ENCODE measurements around the gene MOB1B. TPM values are rescaled to one million over a fixed set of nuclear protein-coding genes. Genes with fewer than 3 reads are reported as not detected.

MOB1B gene
- total RNA-seq, 3 donors from 2014 or later, result 13.3 to 27.8 (median 15.1) TPM

- Histone ChIP-seq H3K9me3 (no peaks in the 10 kb centered on the region), H3K4me3 (no peak overlapping the region), H3K4me1 (no peaks in the 10 kb centered on the region), H3K27me3 (no peaks in the 10 kb centered on the region), H3K36me3 (no peaks in the 10 kb centered on the region), H3K27ac (no peak overlapping the region)
- no peak for TF ChIP-seq POLR2AphosphoS5 (IDR thresholded peaks at IDR 0.05)
- TF ChIP-seq CTCF (IDR thresholded peaks at IDR 0.05), result no peak
- TF ChIP-seq POLR2A (IDR thresholded peaks at IDR 0.05), result no peak
- intact Hi-C loops (cut with DNase I; ENCODE audit: low total_unique reads), result no loop called here
- no peak for DNase-seq (ENCODE audit: low spot score in 2 of 2)
Measured at GRCh38 chr4:70868778-70869177, 33.4 kb upstream of the MOB1B start.

DNA sequence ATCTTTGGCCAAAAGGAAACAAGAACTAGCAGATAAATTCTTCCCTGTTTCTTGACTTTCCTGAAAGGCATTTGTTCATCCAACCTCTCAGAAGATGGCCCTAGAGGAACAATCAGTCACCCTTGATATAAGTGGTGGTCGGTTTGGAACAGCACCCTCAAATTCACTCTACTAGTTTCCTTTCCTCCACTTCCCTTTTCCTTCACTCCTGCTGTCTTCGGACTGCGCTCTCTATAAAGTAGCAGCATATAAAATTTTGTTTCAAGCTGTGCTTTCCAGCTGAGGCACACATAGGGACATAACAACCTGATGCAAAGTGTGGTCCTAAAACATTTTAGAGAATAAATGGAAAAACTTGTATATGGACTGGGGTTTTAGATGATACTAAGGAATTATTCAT lies 29.0 kb upstream of the MOB1B start:
- Histone ChIP-seq H3K4me3 (no peak overlapping the region), H3K4me1 (no peaks in the 10 kb centered on the region), H3K27ac (no peak overlapping the region), H3K9me3 (no peaks in the 10 kb centered on the region), H3K27me3 (no peaks in the 10 kb centered on the region), H3K36me3 (no peaks in the 10 kb centered on the region)
- TF ChIP-seq POLR2AphosphoS5 (IDR thresholded peaks at IDR 0.05) (no peak), POLR2A (IDR thresholded peaks at IDR 0.05) (no peak), CTCF (IDR thresholded peaks at IDR 0.05) (no peak)
- intact Hi-C loops (cut with DNase I; ENCODE audit: low total_unique reads), result loop anchor here (5.0 kb wide), 1 partner anchor 739 kb away; no protein-coding TSS in a partner anchor
- DNase-seq (ENCODE audit: low spot score in 2 of 2), result no peak

DNA sequence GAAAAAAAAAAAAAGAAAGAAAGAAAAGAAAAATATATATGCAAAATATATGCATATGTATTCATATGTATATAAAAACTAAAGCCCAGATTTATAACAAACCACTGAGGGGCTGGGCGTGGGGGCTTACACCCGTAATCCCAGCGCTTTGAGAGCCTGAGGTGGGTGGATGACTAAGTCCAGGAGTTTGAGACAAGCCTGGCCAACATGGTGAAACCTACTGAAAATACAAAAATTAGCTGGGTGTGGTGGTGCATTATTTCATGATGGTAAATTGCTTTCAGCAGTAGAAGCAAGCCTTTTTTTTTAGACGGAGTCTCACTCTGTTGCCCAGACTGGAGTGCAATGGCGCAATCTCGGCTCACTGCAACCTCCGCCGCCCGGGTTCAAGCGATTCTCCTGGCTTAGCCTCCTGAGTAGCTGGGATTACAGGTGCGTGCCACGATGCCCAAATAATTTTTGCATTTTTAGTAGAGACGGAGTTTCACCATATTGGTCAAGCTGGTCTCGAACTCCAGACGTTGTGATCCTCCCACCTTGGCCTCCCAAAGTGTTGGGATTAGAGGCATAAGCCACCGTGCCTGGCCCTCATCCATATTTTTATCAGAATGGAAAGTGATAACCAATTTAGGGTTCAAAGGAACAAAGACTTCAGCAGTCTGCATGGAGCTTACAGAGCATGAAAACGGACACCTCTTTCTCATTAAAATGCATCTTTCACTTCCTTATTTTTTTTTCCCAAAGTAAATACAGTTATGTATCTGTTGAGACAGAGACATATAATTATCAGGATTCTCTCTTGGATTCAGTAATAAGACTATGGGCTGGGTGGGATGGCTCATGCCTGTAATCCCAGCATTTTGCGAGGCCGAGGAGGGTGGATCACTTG lies 27.7 kb upstream of the MOB1B start:
- intact Hi-C loops (cut with DNase I; ENCODE audit: low total_unique reads), result loop anchor here (5.0 kb wide), 1 partner anchor 738 kb away; no protein-coding TSS in a partner anchor
- H3K27me3 ChIP-seq, result no peaks in the 10 kb centered on the region

DNA sequence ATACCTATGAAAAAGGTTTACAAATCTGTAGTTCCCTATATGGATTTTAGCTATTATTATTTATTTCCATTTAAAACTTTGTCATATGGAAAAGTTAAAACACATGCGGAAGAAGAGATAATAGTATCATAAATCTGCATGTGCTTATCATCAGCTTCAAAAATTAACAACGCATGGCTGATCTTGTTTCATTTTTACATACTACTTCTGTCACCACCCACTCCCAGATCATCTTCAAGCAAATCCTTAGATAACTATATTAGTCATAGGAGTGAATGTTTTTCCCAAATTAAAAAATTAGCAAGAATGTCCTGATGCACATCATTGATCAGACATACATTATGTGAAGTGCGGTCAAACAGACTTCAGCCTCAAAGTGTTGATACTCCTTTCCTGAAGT lies 24.6 kb upstream of the MOB1B start:
- H3K27ac ChIP-seq, result no peak overlapping the region
- intact Hi-C loops (cut with DNase I; ENCODE audit: low total_unique reads), result no loop called here

More for the DNA sequence above, 27.7 kb upstream of the MOB1B start:
- TF ChIP-seq POLR2A (IDR thresholded peaks at IDR 0.05), result no peak
- TF ChIP-seq CTCF (IDR thresholded peaks at IDR 0.05), result no peak
- TF ChIP-seq POLR2AphosphoS5 (IDR thresholded peaks at IDR 0.05), result no peak
- Histone ChIP-seq H3K36me3 (no peaks in the 10 kb centered on the region), H3K27ac (no peak overlapping the region), H3K9me3 (no peaks in the 10 kb centered on the region), H3K4me3 (no peak overlapping the region), H3K4me1 (no peaks in the 10 kb centered on the region)
- no peak for DNase-seq (ENCODE audit: low spot score in 2 of 2)

More for the DNA sequence above, 24.6 kb upstream of the MOB1B start:
- Histone ChIP-seq H3K27me3 (no peaks in the 10 kb centered on the region), H3K4me3 (no peak overlapping the region), H3K9me3 (no peaks in the 10 kb centered on the region), H3K4me1 (no peaks in the 10 kb centered on the region), H3K36me3 (no peaks in the 10 kb centered on the region)
- TF ChIP-seq POLR2AphosphoS5 (IDR thresholded peaks at IDR 0.05) (no peak), CTCF (IDR thresholded peaks at IDR 0.05) (no peak), POLR2A (IDR thresholded peaks at IDR 0.05) (no peak)
- no peak for DNase-seq (ENCODE audit: low spot score in 2 of 2)

All from breast epithelium (tissue), 4 donors.